ENCODE data around the gene RNF11. TPM values are rescaled to one million over a fixed set of nuclear protein-coding genes. Genes with fewer than 3 reads are reported as not detected.

The RNF11 gene
- total RNA-seq, 1 experiment from 2014 or later: 82.1 TPM

DNA sequence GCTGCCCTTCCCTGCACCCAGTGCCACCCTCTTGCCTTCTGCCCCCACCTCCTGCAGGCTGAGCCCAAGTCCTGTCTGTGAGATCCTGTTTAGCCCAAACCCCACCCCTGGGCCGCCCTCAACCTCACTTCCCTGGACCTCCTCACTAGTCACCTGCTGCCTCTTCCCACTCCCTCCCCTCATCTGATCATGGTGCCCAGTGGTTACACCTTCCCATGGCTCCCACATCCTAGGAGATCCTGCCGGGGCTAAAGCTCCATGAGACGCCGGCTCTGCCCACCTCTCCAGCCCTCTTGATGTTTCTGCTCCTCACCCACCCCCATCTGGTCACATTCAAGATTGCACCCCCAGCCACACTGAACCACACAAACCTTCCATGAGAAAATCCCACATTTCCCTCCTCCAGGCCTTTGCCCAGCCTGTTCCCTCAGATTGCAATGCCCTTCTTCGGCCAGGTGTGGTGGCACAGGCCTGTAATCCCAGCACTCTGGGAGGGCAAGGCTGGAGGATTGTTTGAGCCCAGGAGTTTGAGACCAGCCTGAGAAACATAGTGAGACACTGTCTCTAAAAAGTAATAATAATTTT lies 77.3 kb downstream of the RNF11 start:
- TF ChIP-seq, protein P1, sequence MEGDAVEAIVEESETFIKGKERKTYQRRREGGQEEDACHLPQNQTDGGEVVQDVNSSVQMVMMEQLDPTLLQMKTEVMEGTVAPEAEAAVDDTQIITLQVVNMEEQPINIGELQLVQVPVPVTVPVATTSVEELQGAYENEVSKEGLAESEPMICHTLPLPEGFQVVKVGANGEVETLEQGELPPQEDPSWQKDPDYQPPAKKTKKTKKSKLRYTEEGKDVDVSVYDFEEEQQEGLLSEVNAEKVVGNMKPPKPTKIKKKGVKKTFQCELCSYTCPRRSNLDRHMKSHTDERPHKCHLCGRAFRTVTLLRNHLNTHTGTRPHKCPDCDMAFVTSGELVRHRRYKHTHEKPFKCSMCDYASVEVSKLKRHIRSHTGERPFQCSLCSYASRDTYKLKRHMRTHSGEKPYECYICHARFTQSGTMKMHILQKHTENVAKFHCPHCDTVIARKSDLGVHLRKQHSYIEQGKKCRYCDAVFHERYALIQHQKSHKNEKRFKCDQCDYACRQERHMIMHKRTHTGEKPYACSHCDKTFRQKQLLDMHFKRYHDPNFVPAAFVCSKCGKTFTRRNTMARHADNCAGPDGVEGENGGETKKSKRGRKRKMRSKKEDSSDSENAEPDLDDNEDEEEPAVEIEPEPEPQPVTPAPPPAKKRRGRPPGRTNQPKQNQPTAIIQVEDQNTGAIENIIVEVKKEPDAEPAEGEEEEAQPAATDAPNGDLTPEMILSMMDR (IDR thresholded peaks at IDR 0.05; ENCODE audit: unreplicated experiment): no peak
- Mint-ChIP-seq H3K4me1 (ENCODE audit: low read depth, unreplicated experiment) (peaks cover 45% of the 10 kb centered on the region), H3K27me3 (ENCODE audit: unreplicated experiment) (no peaks in the 10 kb centered on the region), H3K9me3 (ENCODE audit: low read depth, unreplicated experiment) (no peaks in the 10 kb centered on the region), H3K36me3 (ENCODE audit: insufficient read depth, unreplicated experiment) (peaks cover 21% of the 10 kb centered on the region), H3K4me3 (ENCODE audit: low read depth, unreplicated experiment) (peak overlapping the region; percentile 31), H3K27ac (ENCODE audit: unreplicated experiment) (peak overlapping the region; percentile 95)
- no TSS peak for BruUV-seq (replicated peaks)
- intact Hi-C loops (cut with micrococcal nuclease; ENCODE audit: unreplicated experiment): no loop called here
- CTCF ChIA-PET: interaction anchor here (0.6 to 1.1 kb wide), 4 partner anchors 10 to 170 kb away, joined by 3 to 6 read pairs (median 3); no protein-coding TSS in a partner anchor
- DNase-seq: peak; percentile 48

DNA sequence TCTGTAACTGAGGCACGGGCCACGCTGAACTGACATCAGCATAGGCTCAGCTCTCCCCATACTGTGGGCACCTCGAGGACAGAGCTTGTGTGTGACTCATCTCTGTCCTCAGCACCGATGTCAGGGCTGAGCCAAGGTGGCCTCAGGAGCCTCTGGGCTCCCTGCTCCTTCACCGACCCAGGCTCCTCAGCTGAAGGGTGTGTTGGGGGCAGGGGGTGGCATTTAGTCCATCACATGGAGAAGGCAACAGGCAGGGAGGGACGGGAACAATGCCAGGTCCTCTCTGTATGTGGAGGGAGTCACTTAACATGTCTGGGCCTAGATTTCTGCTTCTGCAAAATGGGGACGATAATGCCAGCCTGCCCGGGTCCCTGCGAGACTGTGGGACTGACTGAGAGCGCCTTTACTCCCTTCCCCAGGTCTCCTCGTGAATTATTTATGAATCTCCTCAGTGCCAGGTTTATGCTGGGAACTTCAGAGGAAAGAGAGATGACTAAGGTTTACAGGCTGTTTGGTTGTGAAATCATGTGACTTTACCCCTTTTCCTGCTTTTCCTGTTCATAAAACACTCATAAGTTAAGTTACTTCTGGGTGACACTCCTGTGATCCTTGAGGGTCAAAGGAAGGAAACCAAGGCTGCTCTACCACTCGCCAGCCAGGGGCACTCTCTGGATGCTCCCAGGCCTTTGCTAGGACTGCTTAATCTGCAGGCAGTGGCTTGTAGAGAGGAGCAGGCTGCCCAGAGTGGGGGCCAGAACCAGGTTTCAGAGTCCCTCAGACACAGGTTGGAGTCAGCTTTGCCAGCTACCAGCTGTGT lies 78.1 kb downstream of the RNF11 start:
- no peaks in the 10 kb centered on the region for H3K9me3 Mint-ChIP-seq (ENCODE audit: low read depth, unreplicated experiment)
- peak; percentile 40 for DNase-seq
- H3K4me1 Mint-ChIP-seq (ENCODE audit: low read depth, unreplicated experiment): peaks cover 45% of the 10 kb centered on the region
- TF ChIP-seq, protein P1 (IDR thresholded peaks at IDR 0.05; ENCODE audit: unreplicated experiment): no peak
- no peaks in the 10 kb centered on the region for H3K27me3 Mint-ChIP-seq (ENCODE audit: unreplicated experiment)
- peaks cover 21% of the 10 kb centered on the region for H3K36me3 Mint-ChIP-seq (ENCODE audit: insufficient read depth, unreplicated experiment)
- CTCF ChIA-PET: interaction anchor here (0.6 to 1.1 kb wide), 3 partner anchors 11 to 169 kb away, joined by 3 to 6 read pairs (median 3); no protein-coding TSS in a partner anchor
- peak overlapping the region; percentile 95 for H3K27ac Mint-ChIP-seq (ENCODE audit: unreplicated experiment)
- no TSS peak for BruUV-seq (replicated peaks)
- intact Hi-C loops (cut with micrococcal nuclease; ENCODE audit: unreplicated experiment): no loop called here
- H3K4me3 Mint-ChIP-seq (ENCODE audit: low read depth, unreplicated experiment): peak overlapping the region; percentile 31

DNA sequence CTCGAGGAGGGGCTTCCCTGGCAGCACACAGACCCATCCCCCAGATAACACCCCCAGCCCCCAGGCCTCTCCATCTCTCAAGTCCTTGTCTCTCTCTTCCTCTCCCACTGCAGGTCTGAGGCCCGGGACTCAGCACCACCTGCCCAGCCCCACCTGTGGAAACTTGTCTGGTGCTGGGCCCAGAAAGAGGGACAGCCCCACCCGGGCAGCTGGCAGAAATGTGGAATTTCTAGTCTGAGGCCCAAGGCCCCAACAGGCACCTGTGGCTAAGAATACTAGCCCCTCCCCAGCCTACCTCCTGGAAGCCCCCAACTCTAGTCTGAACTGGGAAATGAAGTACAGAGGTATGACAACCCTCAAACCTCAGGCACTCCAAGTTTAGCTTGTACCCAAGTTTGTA lies 78.9 kb downstream of the RNF11 start:
- no peaks in the 10 kb centered on the region for H3K27me3 Mint-ChIP-seq (ENCODE audit: unreplicated experiment)
- intact Hi-C loops (cut with micrococcal nuclease; ENCODE audit: unreplicated experiment): no loop called here
- peak overlapping the region; percentile 95 for H3K27ac Mint-ChIP-seq (ENCODE audit: unreplicated experiment)
- peaks cover 45% of the 10 kb centered on the region for H3K4me1 Mint-ChIP-seq (ENCODE audit: low read depth, unreplicated experiment)
- TF ChIP-seq, protein P1 (IDR thresholded peaks at IDR 0.05; ENCODE audit: unreplicated experiment): no peak
- peaks cover 21% of the 10 kb centered on the region for H3K36me3 Mint-ChIP-seq (ENCODE audit: insufficient read depth, unreplicated experiment)
- CTCF ChIA-PET: no interaction called here
- H3K4me3 Mint-ChIP-seq (ENCODE audit: low read depth, unreplicated experiment): peak overlapping the region; percentile 31
- BruUV-seq (replicated peaks): no TSS peak
- DNase-seq: no peak
- H3K9me3 Mint-ChIP-seq (ENCODE audit: low read depth, unreplicated experiment): no peaks in the 10 kb centered on the region

DNA sequence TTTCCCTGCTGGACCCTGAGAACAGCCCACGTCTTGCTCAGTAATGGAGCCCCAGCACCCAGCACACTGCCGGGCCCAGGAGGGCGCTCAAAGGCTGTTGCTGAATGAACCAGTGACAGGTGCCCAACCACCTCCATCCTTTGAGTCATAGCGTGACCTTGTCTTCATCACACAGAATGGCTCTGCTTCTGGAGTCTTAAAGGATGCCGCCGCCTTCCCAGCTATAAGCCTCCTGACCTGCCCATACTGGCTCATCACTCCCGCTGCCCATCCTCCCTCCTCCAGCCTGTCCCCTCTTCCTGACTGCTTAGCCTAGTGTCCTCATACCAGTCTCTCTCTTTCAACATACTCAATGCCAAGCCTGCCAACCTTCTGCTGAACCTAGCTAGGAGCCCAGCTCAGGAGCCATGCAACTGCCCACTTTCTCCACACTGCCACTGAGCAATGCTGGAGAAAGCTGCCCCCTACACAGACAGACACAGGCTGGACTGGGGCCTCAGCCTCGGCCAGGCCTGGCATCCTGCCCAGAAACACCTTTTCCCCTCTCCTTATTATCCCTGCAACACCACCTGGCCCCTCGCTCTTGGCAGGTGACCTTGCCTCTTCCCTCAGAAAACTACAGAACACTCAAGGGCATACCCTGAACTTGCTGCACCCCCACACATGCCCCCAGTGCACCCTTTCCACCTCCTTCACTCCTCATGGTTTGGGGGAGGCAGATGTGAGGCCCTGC lies 80.2 kb downstream of the RNF11 start:
- H3K4me1 Mint-ChIP-seq (ENCODE audit: low read depth, unreplicated experiment): peaks cover 45% of the 10 kb centered on the region
- peaks cover 21% of the 10 kb centered on the region for H3K36me3 Mint-ChIP-seq (ENCODE audit: insufficient read depth, unreplicated experiment)
- CTCF ChIA-PET: no interaction called here
- peak overlapping the region; percentile 95 for H3K27ac Mint-ChIP-seq (ENCODE audit: unreplicated experiment)
- peak overlapping the region; percentile 8 for H3K4me3 Mint-ChIP-seq (ENCODE audit: low read depth, unreplicated experiment)
- TF ChIP-seq, protein P1 (IDR thresholded peaks at IDR 0.05; ENCODE audit: unreplicated experiment): no peak
- DNase-seq: peak; percentile 33
- H3K9me3 Mint-ChIP-seq (ENCODE audit: low read depth, unreplicated experiment): no peaks in the 10 kb centered on the region
- no peaks in the 10 kb centered on the region for H3K27me3 Mint-ChIP-seq (ENCODE audit: unreplicated experiment)
- BruUV-seq (replicated peaks): no TSS peak
- intact Hi-C loops (cut with micrococcal nuclease; ENCODE audit: unreplicated experiment): no loop called here
